HT1080 (cell line): ENCODE data around the gene SPTBN1. TPM values are rescaled to one million over a fixed set of nuclear protein-coding genes. Genes with fewer than 3 reads are reported as not detected.
A peak's percentile ranks its signal among the peaks of the same experiment; 100 is the strongest.
"Not testable (repeated sequence)": the region's sequence is repeated elsewhere in the genome, so short reads cannot be mapped to it uniquely, and the experiment has no call there.

Experiments
- DNase-seq: peaks from one replicate; pipeline ENCODE4 v3.0.0-alpha.2; 2015; ENCODE audit warnings: low read depth
- total RNA-seq: library from RNA; depleted of rRNA; stranded (reverse); fragments of >200 nt; shearing (Covaris generic); gene quantifications from 2 replicates; pipeline ENCODE4 v1.2.3, GENCODE V29; 2014; rRNA removed

SPTBN1 gene
- total RNA-seq, 1 experiment from 2014 or later: 89.9 TPM

DNA sequence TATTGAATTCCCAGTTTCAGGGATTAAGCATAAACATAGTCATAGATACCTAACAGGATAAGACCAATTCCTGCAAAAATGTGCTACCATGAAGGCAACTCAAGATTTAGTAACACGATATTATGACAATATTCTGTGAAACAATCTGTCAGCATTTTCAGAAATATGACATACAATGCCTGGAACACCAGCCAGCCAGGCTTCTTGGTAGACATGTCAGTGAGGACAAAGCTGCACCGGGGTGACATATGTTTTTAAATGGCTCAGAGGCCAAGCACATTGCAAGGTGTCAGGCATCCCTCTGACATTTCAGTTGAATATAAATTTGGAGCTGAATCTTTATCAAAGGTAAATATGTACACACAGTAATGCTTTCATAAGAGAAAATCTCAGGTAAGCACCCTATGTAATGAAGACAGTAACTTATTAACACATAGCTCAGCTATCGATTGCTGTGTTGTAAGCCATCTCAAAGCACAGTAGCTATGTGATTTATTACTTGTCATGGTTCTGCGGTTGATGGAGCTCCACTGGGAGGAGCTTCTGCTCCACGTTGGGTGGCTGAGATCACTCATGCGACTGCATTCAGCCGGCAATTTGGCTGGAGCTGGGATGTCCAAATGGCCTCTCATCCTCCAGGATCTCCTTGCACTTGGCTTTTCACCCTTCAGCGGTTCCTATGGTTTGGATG, 235.5 kb downstream of the SPTBN1 start:
- no peak for DNase-seq

DNA sequence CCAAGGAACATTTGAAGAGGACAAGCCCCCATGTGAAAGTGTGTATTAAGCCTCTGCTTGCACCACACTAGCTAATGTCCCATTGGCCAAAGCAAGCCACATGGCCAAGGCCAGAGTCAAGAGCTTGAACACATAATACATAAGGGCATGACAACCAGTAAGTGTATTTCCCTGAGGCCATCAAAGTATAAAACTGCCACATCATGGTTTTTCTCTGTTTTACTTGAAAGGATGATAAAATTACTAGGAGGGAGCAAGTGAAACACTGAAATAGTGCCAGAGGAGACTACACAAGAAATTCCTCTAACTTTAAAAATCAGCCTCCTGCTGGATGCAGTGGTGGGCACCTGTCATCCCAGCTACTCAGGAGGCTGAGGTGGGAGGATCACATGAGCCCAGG, 236.4 kb downstream of the SPTBN1 start:
- no peak for DNase-seq

DNA sequence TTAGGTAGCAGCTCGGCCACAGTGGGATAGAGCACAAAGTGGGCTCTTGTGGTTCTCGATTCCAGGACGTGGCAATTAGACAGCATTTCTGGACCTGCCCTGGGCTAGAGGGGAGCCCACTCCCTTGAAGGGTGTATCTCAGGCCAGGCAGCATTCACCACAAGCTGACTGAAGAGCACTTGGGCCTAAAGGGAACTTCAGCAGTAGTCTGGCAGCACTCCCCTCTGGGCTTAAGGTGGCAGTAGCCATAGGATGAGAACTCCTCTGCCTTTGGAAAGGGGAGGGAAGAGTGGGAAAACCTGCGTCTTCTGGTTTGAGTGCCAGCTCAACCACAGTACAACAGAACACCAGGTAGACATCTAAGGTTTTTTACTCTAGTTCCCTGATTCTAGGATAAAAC, 239.3 kb downstream of the SPTBN1 start:
- DNase-seq: no peak

GRCh38 chr2:54697934-54698333, 241.8 kb downstream of the SPTBN1 start:
- no peak for DNase-seq

DNA sequence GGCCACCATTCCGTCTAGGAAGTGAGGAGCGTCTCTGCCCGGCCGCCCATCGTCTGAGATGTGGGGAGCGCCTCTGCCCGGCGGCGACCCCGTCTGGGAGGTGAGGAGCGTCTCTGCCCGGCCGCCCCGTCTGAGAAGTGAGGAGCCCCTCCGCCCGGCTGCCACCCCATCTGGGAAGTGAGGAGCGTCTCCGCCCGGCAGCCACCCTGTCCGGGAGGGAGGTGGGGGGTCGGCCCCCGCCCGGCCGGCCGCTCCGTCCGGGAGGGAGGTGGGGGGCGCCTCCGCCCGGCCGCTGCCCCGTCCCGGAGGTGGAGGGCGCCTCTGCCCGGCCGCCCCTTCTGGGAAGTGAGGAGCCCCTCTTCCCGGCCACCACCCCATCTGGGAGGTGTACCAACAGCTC, 242.8 kb downstream of the SPTBN1 start:
- not testable (repeated sequence) for DNase-seq

- DNase-seq: no peak
Observed at GRCh38 chr2:54699665-54700064, 243.5 kb downstream of the SPTBN1 start.

GRCh38 chr2:54701029-54701428, 244.9 kb downstream of the SPTBN1 start:
- no peak for DNase-seq

DNA sequence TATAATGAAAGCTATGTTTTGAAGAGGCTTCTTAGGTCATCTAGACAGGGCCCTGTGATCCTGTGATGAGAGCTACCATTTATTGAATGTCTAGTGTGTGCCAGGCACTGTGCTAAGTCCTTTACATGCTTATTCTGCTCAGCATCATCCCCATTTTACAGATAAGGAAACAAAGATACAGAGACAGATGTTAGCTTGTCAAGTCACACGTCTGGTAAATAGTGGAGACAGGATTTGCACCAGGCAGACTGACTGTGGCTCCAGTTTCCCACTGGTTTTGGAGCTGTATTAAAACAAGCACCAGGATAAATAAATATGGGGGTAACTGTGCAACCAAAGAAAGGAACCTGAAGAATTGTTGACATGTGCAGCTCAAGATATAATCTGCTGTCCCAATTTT, 248.1 kb downstream of the SPTBN1 start:
- no peak for DNase-seq

GRCh38 chr2:54704688-54705605, 248.8 kb downstream of the SPTBN1 start:
- DNase-seq: peak; percentile 44

DNA sequence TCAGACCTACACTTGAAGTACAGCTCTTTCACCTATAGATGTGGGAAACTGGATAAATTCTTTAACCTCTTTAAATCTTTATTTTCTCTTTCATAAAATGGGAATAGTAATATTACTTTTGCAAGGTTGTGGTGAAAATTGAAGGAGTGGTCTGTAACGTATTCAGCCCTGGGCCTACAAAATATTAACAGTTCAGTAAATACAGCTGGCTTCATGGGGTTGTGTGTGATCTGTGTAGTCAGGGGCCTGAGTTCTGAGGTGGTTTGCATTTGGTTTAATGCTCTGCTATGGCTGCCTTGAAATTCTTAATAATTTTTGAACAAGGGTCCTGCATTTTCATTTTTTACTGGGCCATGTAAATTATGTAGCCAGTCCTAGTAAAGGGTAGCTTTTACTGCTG, 250.5 kb downstream of the SPTBN1 start:
- no peak for DNase-seq

DNA sequence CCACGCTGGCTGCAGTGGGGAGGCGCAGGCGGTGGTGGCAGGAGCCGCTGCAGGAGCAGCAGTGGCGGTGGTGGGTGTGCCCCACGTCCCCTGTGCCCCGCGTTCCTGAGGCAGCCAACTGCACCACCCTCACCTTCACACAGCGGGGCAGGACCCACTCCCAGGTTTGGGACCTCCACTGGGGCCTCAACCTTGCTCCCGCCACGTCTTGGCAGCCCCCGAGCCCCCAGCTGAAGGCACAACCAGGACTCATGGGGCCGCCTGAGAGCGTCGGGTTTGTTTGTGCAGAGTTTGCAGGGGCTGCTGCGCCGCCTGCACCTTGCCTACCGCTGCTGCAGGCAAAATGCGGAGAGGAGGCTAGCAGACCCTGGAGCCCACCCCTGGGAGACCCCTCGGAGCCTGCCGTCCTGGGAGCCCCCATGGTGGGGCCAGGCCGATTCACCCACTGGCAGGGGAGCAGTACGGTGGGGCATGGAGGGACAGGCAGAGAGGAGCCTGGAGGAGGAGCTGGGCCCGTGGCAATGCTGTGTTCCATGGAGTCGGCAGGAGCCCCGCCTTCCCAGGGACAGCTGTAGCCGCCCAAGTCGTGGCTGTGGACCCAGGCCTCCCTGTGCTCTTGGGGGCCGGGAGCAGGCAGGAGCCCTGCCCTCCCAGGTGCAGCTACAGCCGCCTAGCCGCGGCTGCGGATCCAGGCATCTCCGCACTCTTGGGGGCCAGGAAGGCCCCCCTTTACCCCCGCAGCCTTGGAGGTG, 252.6 kb downstream of the SPTBN1 start:
- DNase-seq: no peak

- no peak for DNase-seq
Observed at GRCh38 chr2:54709336-54709809, 253.2 kb downstream of the SPTBN1 start.

GRCh38 chr2:54710216-54710615, 254.1 kb downstream of the SPTBN1 start:
- DNase-seq: no peak

- DNase-seq: no peak
Observed at GRCh38 chr2:54712516-54712915, 256.4 kb downstream of the SPTBN1 start.

- DNase-seq: no peak
Observed at GRCh38 chr2:54714996-54715395, 258.9 kb downstream of the SPTBN1 start.

DNA sequence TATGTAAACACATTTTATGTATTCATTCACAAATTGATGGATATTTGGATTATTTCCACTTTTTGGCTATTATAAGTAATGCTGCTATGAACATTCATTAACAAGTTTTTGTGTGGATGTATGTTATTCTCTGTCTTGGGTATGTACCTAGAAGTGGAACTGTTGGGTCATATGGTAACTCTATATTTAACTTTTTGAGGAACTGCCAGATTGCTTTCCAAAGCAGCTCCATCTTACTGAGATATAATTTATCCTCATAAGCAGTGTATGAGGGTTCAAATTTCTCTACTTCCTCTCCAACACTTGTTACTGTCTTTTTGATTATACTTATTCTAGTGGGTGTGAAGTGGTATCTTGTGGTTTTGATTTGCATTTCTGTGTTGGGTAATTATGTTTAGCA, 260.2 kb downstream of the SPTBN1 start:
- DNase-seq: no peak

- DNase-seq: no peak
Observed at GRCh38 chr2:54720563-54720962, 264.4 kb downstream of the SPTBN1 start.

Other genes with a start within 250 kb of the SPTBN1 start
- not detected in 2 replicates for gene TSPYL6, start 200.1 kb upstream of the SPTBN1 start, total RNA-seq